ENCODE results near the gene ARMC8.

GRCh38 chr3:138197524-138197923, 10.4 kb downstream of the ARMC8 start:
- TF ChIP-seq EZH2 (IDR thresholded peaks at IDR 0.05; ENCODE audit: insufficient read depth, low read length) (no peak), CTCF (IDR thresholded peaks at IDR 0.05; ENCODE audit: insufficient read depth, low read depth, low read length) (no peak)
